GM18498 (cell line): ENCODE results near the gene CREBBP.

Experiments used
- ATAC-seq: cut with Tn5 transposase; IDR thresholded peaks from one replicate; pipeline ENCODE4 v1.9.1; 2021; ENCODE audit warnings: mild to moderate bottlenecking, moderate library complexity; ENCODE audit not compliant: unreplicated experiment

CREBBP gene

GRCh38 chr16:3879887-3880564 lies 487 bp downstream of the CREBBP start:
- peak; percentile 62 for ATAC-seq

- peak; percentile 7 for ATAC-seq
These were observed 1.1 kb downstream of the CREBBP start for GRCh38 chr16:3879258-3879886.

- ATAC-seq: no peak
These were observed 1.9 kb downstream of the CREBBP start for GRCh38 chr16:3878610-3879009.

- no peak for ATAC-seq
These were observed 3.8 kb downstream of the CREBBP start for GRCh38 chr16:3876695-3877094.

GRCh38 chr16:3876160-3876559 lies 4.4 kb downstream of the CREBBP start:
- ATAC-seq: no peak

GRCh38 chr16:3874794-3875692 lies 5.5 kb downstream of the CREBBP start:
- no peak for ATAC-seq

GRCh38 chr16:3874242-3874641 lies 6.3 kb downstream of the CREBBP start:
- ATAC-seq: no peak

- ATAC-seq: no peak
These were observed 6.9 kb downstream of the CREBBP start for GRCh38 chr16:3873482-3874173.

GRCh38 chr16:3872216-3872895 lies 8.2 kb downstream of the CREBBP start:
- ATAC-seq: no peak

GRCh38 chr16:3868967-3869366 lies 11.5 kb downstream of the CREBBP start:
- no peak for ATAC-seq

- no peak for ATAC-seq
These were observed 12.0 kb downstream of the CREBBP start for GRCh38 chr16:3868556-3868955.

GRCh38 chr16:3866703-3867431 lies 13.6 kb downstream of the CREBBP start:
- ATAC-seq: no peak

- no peak for ATAC-seq
These were observed 15.3 kb downstream of the CREBBP start for GRCh38 chr16:3865241-3865640.

- ATAC-seq: no peak
These were observed 16.0 kb downstream of the CREBBP start for GRCh38 chr16:3864562-3864961.

- no peak for ATAC-seq
These were observed 16.9 kb downstream of the CREBBP start for GRCh38 chr16:3863587-3863986.

GRCh38 chr16:3861808-3862451 lies 18.6 kb downstream of the CREBBP start:
- ATAC-seq: no peak

- no peak for ATAC-seq
These were observed 20.6 kb downstream of the CREBBP start for GRCh38 chr16:3859889-3860288.

GRCh38 chr16:3858801-3859200 lies 21.7 kb downstream of the CREBBP start:
- ATAC-seq: no peak
